IPS-18a (cell line): Measurements from ENCODE around the gene C19orf25.

Experiments used
- H3K27ac ChIP-seq: one replicate; pipeline ENCODE4 v1.5.1; 2013; ENCODE audit warnings: low read length
- H3K27me3 ChIP-seq: one replicate; pipeline ENCODE4 v1.6.1; 2013; ENCODE audit warnings: mild to moderate bottlenecking, low read length; ENCODE audit not compliant: control insufficient read depth, insufficient read depth
- H3K36me3 ChIP-seq: one replicate; pipeline ENCODE4 v1.6.1; 2013; ENCODE audit warnings: low read depth, low read length; ENCODE audit not compliant: control insufficient read depth
- H3K4me1 ChIP-seq: one replicate; pipeline ENCODE4 v1.6.1; 2013; ENCODE audit warnings: low read depth, low read length; ENCODE audit not compliant: control insufficient read depth
- H3K4me3 ChIP-seq: one replicate; pipeline ENCODE4 v1.5.1; 2013; ENCODE audit warnings: low read length
- H3K9ac ChIP-seq: one replicate; pipeline ENCODE4 v1.6.1; 2013; ENCODE audit warnings: mild to moderate bottlenecking, low read length, moderate library complexity
- H3K9me3 ChIP-seq: one replicate; pipeline ENCODE4 v1.6.1; 2013; ENCODE audit warnings: low read depth, low read length; ENCODE audit not compliant: control insufficient read depth

C19orf25 gene

GRCh38 chr19:1423436-1424191 is 55.4 kb downstream of the C19orf25 start:
- Histone ChIP-seq H3K27ac (no peak overlapping the region), H3K27me3 (no peaks in the 10 kb centered on the region), H3K36me3 (peaks cover 87% of the 10 kb centered on the region), H3K9me3 (no peaks in the 10 kb centered on the region), H3K4me1 (no peaks in the 10 kb centered on the region), H3K9ac (no peak overlapping the region), H3K4me3 (no peak overlapping the region)
